ENCODE results near the gene GYPC.

GYPC gene

DNA sequence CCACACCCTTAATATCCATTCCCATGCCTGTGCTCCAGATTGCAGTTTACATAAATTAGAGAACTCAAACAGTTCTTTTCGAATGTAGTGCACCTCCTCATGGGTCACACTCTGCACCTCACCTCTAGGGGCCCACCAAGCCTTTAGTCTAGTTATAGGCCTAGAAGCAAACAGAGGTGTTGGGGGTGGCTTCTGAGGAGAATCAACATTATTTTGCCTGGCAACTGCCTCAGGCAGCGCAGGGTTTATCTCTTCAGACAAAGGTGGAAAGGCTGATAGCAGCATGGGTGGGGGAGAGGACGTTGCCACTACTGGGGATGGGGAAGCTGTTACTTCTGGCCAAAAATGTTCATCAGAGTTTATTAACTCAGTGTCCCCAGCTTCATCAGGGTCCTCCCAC is 5.0 kb upstream of the GYPC start:
- no peak for DNase-seq (ENCODE audit: low read depth)

DNA sequence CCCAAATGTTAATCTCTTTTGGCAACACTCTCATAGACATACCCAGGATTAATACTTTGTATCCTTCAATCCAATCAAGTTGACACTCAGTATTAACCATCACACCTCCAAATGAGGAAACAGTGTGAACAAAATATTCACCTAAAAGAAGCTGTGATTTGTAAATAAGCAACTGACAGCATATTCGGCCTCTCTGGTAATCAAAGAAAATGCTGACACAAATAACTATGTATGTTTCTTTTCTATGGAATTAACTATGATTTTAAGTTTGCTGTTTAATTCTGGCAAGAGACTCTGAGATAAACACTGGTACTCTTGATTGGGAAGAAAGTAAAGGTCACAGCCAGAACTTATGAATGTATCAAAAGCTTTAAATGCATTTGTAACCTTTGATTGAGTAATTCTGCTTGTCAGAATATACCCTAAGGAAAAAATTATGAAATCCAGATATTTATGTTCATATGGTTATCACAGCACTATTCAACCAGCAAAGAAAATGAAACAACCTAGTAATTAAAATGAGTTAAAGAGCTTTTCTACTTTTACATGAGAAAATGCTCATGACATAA is 3.6 kb upstream of the GYPC start:
- DNase-seq (ENCODE audit: low read depth), result no peak

DNA sequence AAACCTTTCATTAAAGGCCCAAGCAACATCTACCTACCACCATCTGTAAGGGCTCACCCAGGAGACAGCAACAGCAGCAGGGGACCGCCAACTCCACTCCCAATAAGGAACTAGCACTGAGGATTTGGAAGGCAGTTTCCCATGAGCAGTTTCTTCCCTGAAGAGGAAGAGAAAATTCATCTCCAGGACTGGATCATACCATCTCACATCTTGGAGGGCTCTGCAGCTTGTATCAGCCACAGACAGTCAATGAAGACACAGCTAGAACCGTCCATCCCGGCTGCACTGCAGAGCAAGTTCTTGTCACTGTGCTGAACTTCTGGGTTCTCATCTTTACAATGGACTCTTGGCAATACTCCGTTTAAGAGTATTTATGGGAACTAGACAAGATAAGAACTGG is 2.8 kb upstream of the GYPC start:
- DNase-seq (ENCODE audit: low read depth), result no peak

DNA sequence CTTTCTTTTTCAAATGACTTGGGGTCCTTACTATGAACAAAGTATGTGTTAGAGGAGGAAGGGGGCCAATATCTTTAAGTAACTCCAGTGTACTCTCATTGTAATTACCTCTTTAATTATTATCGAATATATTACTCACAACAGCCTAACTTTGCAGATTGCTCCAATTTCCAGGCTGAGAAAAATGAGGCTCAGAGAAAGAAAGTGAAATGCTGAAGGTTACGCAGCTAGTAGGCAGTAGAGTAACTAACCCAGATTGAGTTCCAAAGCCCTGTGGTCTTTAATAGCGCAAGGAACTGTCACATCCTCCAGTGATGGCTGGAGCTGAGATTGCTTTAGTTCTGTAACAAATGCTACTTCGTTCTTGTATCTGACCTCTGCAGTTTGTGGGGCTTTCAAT is 2.2 kb upstream of the GYPC start:
- DNase-seq (ENCODE audit: low read depth), result no peak

DNA sequence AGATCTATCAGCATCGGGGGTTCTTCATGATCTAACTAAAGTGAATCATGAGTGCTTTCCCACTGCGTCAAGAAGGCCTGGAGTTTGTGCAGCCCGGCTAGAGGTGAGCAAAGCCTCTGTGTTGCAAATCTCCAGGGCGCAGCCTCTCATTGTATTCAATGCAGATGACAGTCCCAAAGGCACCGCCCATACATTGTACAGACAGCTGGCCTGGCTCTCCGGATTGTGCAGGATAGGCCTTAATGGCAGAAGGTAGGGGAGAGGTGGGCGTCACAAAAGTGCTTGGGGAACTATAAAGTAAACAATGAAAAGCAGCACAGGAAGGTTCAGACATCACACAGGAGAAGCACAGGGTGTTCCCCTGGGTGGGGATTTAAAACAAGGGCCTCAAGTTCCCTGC is 907 bp upstream of the GYPC start:
- no peak for DNase-seq (ENCODE audit: low read depth)

DNA sequence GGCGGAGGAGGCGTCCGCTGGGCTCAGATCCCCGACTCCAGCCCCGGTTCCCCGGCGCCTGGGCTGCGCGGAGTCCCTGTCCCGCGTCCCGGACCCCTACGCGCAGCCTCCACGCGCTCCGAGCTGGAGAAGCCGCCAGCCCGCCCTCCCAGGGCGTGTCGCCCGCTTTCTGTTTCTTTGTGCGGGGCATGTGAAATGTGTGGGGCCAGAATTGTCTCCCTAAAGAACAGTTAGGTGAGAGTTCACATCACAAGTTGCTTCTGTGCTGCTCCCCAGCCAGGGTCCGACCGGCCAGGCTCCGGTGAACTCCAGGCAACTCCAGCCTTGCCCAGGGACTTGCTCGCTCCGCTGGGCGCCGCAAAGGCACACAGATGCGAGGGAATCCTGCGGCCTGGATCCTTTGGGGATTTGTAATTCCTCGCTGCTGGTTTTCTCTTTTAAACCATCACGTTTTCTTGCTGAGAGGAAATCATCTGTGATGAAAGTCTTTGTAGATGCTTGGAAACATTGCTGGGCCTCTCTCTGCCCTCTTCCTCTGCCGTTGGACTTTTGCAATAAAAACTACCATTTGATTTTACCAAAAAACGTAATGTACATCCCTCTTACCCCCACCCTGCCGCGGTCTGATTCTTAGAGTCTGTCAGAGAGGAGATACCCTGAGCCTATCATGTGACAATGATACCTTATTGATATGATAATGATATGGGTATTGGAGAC is 631 bp downstream of the GYPC start:
- DNase-seq (ENCODE audit: low read depth), result peak; percentile 31

DNA sequence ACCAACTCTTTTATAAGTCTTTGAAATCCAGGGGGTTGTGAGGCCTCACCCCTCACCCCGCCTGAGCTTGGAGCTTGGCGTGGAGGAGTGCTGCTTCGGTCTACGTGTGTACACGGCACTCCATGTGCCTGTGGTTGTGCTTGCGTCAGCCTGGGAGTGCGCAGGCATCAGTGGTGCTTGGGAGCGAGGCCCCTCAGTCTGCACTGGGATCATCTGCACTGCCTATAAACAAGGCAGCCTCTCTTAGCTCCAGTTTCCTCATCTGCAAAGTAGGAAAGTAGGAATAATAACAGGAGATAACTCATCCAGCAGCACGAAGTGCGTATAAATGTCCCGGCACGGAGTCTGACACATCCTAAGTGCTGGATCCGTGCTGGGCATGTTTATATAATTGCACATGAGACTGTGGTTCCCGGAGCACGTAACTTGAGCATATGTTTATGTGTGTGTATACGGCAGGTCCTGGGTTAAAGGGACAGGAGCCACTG is 1.2 kb downstream of the GYPC start:
- DNase-seq (ENCODE audit: low read depth), result peak; percentile 15

DNA sequence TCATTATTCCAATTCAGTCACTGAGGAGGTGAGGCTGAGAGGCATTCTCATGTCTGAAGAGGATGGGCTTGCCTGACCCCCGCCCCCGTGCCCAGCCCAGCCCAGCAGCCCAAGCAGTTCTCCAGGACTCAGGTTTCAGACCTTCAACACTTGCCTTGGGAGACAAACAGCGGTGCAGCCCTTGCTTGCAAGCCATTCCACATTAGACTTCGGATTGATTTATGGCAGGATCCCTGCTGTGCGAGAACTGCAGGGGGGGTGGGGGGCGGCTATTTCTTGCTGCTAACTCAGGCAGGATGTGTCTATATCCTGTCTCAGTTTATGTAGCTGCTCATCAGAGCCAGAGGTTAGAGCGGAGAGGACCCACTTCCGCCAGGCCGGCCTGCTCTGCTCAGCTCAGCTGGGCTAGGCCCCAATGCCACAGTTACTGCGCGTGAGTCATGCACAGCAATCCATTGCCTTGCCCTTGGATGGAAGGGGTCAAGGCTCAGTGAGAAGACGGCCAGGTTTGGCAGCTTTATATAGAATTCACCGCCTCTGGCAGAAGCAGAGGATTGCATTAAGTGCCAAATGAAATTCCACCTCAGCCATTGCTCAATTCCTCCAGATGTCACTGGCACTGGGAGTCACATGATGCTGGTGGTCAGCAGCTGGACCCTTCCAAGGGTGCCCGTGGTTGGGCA is 1.8 kb downstream of the GYPC start:
- peak; percentile 41 for DNase-seq (ENCODE audit: low read depth)

DNA sequence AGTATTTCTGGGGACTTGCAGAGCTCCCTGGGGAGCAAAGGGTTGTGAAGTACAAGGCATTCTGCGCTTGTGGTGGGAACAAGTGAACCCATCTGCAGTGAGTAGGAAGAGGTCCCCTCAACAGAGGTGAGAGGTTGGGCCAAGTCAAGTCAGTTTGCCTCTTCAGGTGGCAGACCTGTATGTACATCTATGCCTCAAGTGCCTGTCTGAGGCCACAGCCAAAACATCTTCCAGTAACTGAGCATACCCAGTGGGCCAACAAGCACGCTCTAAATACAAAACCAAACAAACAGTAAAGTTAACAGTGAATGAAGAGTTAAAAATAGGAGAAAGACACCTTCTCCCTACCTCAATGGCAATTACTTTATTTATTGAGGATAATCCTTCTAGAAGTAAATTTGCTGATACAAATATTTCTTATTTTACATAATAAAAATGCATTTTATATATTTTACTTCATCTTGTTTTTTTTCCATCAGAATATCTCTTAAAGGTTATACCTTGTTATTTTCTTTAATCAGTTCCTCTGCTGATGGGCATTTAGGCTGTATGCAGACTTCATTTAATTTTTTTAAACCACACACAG is 2.5 kb downstream of the GYPC start:
- no peak for DNase-seq (ENCODE audit: low read depth)

DNA sequence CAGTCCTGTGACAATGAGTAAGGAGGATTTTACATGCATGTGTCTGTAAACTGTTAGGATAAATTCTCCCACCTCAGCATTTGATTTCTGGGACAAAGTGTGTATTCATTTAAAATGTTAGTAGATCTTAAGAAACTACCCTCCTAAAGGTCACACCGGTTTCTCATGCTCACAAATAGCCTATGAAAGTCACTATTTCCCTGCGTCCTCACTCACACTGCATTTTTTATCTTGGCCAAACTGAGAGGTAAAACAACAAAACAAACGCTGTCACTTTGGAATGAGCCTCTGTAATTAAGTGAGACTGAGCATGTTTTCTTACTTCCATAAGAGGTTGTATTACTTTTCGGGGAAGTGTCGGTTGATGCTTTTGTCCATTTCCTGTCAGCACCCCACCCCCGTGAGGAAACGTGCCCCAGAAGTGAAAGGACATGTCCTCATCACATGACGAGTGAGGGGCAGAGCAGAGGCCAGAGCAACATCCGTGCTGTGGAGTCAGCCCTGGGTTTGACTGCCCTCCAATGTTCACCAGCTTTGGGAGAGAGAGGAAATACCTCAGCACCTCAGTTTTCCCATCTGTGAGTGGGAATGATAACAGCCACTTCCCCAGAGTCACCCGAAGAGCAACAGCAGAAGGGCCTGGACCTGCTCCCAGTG is 3.1 kb downstream of the GYPC start:
- peak; percentile 30 for DNase-seq (ENCODE audit: low read depth)

DNA sequence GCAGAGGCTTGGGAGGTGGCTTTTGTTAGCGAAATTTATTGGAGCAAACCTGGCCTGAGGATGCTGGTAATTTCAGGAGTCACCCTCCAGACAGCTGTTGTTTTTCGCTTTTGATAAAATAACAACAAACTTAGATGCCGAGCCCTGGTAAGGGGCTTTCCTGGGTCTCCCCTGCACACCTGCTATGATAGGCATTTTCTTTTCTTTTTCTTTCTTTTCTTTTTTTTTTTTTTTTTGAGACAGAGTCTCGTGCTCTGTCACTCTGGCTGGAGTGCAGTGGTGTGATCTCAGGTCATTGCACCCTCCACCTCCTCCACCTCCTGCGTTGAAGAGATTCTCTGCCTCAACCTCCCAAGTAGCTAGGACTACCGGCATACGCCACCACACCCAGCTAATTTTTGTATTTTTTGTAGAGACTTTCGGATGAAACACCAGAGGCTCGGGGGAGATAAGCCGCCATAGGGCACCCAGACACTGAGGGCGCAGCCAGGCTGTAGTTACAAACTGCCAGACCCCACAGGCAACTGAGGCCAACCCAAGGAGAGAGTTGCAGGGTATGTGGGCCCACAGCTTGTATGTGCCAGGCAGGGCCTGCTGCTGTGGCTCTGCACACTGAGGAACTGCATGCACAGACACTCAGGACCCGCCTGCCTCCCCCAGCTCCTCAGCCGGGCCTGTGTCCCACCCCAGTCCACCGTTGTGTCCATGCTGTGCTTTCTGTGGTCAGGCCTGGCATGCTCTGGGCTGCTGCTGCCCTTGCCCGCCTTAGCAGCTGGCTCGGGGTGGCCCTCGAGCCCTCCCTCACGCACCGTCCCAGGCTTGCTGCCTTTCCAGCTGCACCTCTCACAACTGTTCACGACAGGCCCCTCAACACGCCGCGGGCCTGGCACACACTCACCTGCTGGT is 3.9 kb downstream of the GYPC start:
- no peak for DNase-seq (ENCODE audit: low read depth)

DNA sequence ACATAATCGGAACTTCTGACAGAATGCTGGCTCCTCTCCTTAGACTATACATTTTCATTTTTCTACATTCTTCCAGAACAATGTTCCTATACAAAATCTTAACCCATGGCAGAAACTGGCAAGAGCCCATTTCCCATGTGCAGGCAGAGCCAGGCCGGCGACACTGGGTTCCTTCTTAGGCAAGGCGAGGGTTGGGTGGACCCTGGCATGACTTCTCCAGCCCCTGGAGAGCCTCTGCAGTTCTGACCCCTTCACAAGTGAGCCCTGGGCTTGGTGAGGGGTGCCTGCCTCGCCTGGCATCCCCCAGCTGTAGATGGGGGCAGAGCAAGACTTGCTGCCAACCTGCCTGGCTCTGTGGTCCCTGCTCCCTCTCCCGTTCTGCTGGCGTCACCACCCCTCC is 5.0 kb downstream of the GYPC start:
- no peak for DNase-seq (ENCODE audit: low read depth)

DNA sequence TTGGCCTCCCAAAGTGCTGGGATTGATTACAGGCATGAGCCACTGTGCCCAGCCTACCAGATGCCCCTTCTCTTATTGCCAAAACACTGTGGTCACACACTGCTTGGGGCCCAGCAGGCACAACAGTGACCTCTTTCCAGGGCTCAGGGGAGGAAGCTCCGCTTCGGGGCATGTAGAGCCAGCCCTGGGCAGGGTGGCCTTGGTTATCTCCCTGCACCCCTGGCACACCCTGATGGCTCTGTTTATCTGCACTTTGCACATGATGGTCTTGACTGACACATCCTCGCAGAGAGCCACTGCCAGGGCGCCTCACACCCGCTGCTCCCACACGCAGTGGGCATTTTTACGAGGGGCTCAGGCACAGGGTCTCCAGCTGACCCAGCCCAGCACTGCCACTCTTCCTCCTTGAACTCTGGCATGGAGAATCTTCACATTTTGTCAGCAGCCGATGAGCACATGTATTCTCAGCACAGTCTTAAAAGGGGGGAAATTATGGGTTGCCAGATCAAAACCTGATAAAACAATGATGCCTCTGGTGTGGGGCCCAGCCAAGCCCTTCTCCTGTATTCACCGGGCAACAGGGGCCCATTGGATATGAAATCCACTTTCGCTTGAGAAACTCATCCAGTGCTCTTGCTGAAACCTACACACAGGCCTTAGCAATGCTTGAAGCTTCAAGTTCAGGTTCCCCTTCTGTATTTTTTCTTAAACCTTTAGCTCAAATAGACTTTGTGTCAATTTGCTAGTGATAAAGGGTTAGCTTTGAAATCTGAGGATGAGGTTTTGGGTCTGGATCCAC is 5.9 kb downstream of the GYPC start:
- no peak for DNase-seq (ENCODE audit: low read depth)

DNA sequence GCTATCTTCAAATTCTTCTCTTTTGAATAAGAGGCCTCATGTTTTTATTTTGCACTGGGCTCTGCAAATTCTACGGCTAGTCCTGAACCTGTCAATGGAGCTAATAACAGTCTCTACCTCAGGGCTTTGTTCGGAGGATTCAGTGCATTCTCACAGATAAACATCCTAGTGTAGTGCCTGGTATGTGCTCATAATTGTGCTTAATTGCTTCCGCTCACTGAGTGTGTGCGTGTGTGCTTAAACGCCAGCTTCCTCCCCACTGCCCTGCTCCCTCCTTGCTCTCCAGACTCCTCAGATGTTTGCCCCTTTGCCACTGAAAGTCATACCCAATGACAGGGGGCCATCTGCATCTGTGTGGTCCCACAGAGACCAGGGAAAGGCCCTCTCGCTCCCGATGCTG is 6.7 kb downstream of the GYPC start:
- no peak for DNase-seq (ENCODE audit: low read depth)

DNA sequence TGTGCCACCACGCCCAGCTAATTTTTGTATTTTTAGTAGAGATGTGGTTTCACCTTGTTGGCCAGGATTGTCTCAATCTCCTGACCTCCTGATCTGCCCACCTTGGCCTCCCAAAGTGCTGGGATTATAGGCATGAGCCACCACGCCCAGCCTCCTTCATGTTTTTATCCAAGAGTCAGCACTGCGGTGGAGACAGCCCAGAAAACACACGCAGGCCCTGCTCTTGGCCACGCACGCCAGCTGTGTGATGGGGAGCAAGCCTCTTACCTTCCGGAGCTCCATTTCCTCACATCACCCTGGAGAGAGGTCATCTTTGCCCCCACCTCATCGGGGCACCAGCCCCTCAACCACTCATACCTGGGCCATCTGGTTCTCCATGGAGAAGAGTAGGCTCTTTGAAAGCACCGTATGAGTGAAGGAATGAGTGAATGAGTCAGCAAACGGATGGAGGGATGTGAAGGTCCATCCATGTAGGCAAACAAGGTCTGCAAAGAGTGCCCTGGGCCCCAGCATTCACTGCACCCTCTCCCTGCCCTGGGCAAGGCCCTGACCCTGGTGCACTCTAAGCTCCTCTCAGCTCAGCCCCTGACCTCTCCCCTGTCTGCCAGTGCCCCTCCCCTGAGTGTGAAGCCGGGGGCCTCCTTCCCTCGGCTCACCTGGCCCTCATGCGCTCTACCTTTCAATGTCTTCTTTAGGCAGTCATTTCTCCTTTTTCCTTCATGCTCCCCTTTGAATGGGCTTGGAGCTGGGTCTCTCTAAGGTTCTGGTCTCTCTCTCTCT is 7.4 kb downstream of the GYPC start:
- no peak for DNase-seq (ENCODE audit: low read depth)

DNA sequence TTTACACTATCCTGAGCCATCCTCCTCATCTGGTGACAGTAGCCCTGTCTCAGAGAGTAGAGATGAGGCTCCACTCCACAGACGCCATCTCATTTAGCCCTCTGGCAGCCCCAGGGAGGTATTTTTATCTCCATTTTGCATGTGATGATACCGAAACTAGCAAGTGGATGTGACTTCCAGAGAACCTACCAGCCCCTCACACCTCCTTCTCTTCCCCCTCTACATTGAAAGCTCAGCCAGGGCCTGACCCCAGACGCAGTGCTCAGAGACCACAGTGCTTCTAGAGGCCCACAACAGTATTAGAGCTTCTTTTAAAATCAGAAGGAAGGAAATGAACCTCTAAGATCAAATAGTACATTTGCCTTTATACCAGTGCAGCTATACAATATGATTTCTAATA is 8.3 kb downstream of the GYPC start:
- DNase-seq (ENCODE audit: low read depth), result no peak

DNA sequence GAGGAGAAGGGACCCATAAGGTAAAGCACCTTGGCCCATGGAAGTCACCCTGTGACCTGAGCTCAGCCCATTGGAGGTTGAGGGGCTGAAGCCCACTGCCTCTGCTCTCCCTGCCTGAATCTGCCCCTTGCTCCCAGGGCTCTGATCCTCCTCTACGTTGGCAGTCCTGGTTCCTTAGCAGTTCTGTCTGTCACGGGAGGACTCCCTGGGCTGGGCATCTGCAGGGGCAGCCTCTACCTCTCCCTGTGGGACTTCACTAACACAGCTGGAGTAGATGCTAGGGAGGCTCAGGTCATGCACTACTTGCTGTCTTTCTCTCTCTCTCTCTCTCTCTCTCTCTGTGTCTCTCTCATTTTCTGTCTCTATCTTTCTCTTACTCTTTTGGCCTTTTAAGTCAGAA is 8.7 kb downstream of the GYPC start:
- DNase-seq (ENCODE audit: low read depth), result no peak

DNA sequence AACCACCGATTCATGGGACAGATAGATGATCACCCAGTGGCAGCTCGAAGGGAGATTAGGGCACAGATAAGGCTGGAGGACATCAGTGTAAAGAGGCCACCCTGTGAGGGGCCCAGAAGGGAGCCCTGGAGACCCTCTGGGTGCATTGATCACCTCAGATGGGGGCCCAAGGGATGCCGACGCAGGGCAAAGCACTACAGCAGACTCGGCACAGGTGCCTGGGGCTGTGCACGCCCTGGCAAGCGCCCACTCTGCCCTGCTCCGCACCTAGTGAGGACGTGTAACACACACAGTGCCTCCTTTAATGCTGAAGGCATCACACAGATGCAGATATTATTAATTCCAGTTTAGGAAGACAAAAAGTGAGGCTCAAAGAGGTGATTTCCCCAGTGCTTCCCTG is 9.5 kb downstream of the GYPC start:
- no peak for DNase-seq (ENCODE audit: low read depth)

DNA sequence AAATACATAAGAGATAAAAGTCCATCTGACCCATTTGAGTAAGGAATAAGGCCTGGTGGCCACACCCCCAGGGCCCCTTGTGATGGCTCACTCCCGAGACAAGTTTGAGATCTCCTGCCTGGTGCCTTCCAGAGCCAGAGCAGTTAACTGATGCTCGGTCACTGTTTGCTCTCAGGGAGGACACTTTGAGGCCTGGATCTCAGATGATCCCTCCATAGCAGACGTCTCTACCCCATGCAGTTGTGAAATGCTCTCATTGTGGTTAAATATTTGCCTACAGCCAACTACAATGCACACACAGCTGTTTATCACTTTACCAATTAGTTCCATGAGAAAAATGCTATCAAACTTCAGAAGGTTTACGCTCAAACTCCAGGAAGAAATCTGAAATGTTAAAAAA is 12.3 kb downstream of the GYPC start:
- no peak for DNase-seq (ENCODE audit: low read depth)

DNA sequence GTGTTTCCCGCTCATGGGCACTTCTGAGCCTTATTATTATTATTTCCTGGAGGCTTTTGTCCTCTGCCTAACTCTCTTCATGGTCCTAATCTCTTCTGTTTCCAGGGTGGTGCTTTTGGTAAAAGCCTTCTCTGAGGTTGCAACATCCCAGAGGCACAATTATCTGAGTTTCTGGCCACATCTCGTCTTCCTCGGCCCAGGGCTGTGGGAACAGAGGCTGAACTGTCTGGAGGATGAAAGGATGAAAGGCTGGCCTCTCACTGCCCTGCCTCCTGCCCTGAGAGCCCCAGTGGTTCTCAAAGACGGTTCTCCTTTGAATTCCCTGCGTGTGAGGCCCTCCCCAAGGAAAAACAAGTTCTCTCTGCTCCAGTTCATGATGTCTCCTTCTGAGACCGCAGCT is 13.8 kb downstream of the GYPC start:
- DNase-seq (ENCODE audit: low read depth), result no peak
